NCI-H187 treated with DMSO at 0.1 percent for 48 hours (cell line): ENCODE data around the gene EFCC1.
"Not testable (repeated sequence)": the region's sequence is repeated elsewhere in the genome, so short reads cannot be mapped to it uniquely, and the experiment has no call there.

Experiments used
- DNase-seq: peaks from one replicate; lab custom pipeline; 2025; lab: John Stamatoyannopoulos, UW

EFCC1 gene

GRCh38 chr3:129054605-129055104 is 53.6 kb downstream of the EFCC1 start:
- no peak for DNase-seq

- DNase-seq, result no peak
Observed at GRCh38 chr3:129056451-129057173, 55.5 kb downstream of the EFCC1 start.

- DNase-seq, result no peak
Observed at GRCh38 chr3:129057249-129057648, 56.1 kb downstream of the EFCC1 start.

GRCh38 chr3:129058441-129059200 is 57.5 kb downstream of the EFCC1 start:
- no peak for DNase-seq

GRCh38 chr3:129059311-129059958 is 58.3 kb downstream of the EFCC1 start:
- DNase-seq, result no peak

- no peak for DNase-seq
Observed at GRCh38 chr3:129060276-129061022, 59.3 kb downstream of the EFCC1 start, which contains the start of gene GP9. Gene GP9, plus strand, starts transcription at chr3:129060779. Its CDS starts 961 bp downstream, at chr3:129061740.

GRCh38 chr3:129061023-129061887 is 60.2 kb downstream of the EFCC1 start:
- DNase-seq, result no peak

GRCh38 chr3:129061888-129062834 is 61.1 kb downstream of the EFCC1 start:
- no peak for DNase-seq

GRCh38 chr3:129063091-129063640 is 62.1 kb downstream of the EFCC1 start:
- no peak for DNase-seq

- DNase-seq, result no peak
Observed at GRCh38 chr3:129063841-129064482, 62.9 kb downstream of the EFCC1 start.

GRCh38 chr3:129065016-129065719 is 64.1 kb downstream of the EFCC1 start:
- no peak for DNase-seq

GRCh38 chr3:129065720-129066073 is 64.6 kb downstream of the EFCC1 start:
- no peak for DNase-seq

- DNase-seq, result not testable (repeated sequence)
Observed at GRCh38 chr3:129067719-129068118, 66.6 kb downstream of the EFCC1 start.

GRCh38 chr3:129068291-129068886 is 67.3 kb downstream of the EFCC1 start:
- DNase-seq, result no peak

- not testable (repeated sequence) for DNase-seq
Observed at GRCh38 chr3:129069313-129070085, 68.4 kb downstream of the EFCC1 start.

- no peak for DNase-seq
Observed at GRCh38 chr3:129070086-129070885, 69.2 kb downstream of the EFCC1 start.
